Neural progenitor cell (in vitro differentiated cells): ENCODE data around the gene HDAC4. TPM values are rescaled to one million over a fixed set of nuclear protein-coding genes. Genes with fewer than 3 reads are reported as not detected.

ENCODE experiments used
- DNase-seq: peaks from one replicate; pipeline ENCODE4 v3.0.0-alpha.2; 2016; ENCODE audit warnings: low spot score
- H2AFZ ChIP-seq: fragments of 200-600 bp; sonication (generic); replicated peaks from 2 replicates; pipeline ENCODE4 v1.6.1; 2016; ENCODE audit warnings: antibody characterized with exemption
- H3F3A ChIP-seq: fragments of 200-600 bp; sonication (generic); 2 replicates; pipeline ENCODE4 v1.6.1; 2016; ENCODE audit warnings: antibody characterized with exemption, low read depth
- H3K27ac ChIP-seq: fragments of 200-600 bp; sonication (generic); 2 replicates; pipeline ENCODE4 v1.5.1; 2016; ENCODE audit warnings: mild to moderate bottlenecking
- H3K27me3 ChIP-seq: fragments of 200-600 bp; sonication (generic); 2 replicates; pipeline ENCODE4 v1.6.1; 2016; ENCODE audit warnings: mild to moderate bottlenecking, moderate library complexity
- H3K36me3 ChIP-seq: fragments of 200-600 bp; sonication (generic); 2 replicates; pipeline ENCODE4 v1.5.1; 2016
- H3K4me1 ChIP-seq: fragments of 200-600 bp; sonication (generic); 2 replicates; pipeline ENCODE4 v1.6.1; 2016; ENCODE audit warnings: mixed run types
- H3K4me2 ChIP-seq: fragments of 200-600 bp; sonication (generic); 2 replicates; pipeline ENCODE4 v1.6.1; 2016
- H3K4me3 ChIP-seq: fragments of 200-600 bp; sonication (generic); 2 replicates; pipeline ENCODE4 v1.5.1; 2016
- H3K79me2 ChIP-seq: fragments of 200-600 bp; sonication (generic); 2 replicates; pipeline ENCODE4 v1.6.1; 2016; ENCODE audit warnings: low read depth
- H3K9ac ChIP-seq: fragments of 200-600 bp; sonication (generic); 2 replicates; pipeline ENCODE4 v1.6.1; 2016
- H3K9me3 ChIP-seq: fragments of 200-600 bp; sonication (generic); 2 replicates; pipeline ENCODE4 v1.5.1; 2016; ENCODE audit warnings: low read depth
- H4K20me1 ChIP-seq: fragments of 200-600 bp; sonication (generic); 2 replicates; pipeline ENCODE4 v1.6.1; 2016; ENCODE audit warnings: low read depth
- H3K27ac Mint-ChIP-seq: 3 replicates; pipeline ENCODE4 v1.8.0; 2021; ENCODE audit warnings: mixed read lengths
- H3K27me3 Mint-ChIP-seq: 2 replicates; pipeline ENCODE4 v1.8.0; 2022; ENCODE audit warnings: low read depth, mild to moderate bottlenecking, inconsistent platforms, moderate library complexity, mixed read lengths; ENCODE audit not compliant: insufficient read depth
- H3K36me3 Mint-ChIP-seq: 3 replicates; pipeline ENCODE4 v1.8.0; 2021; ENCODE audit warnings: mixed read lengths
- H3K4me1 Mint-ChIP-seq: 3 replicates; pipeline ENCODE4 v1.8.0; 2021; ENCODE audit warnings: mixed read lengths
- H3K4me3 Mint-ChIP-seq: 3 replicates; pipeline ENCODE4 v1.8.0; 2021; ENCODE audit warnings: mild to moderate bottlenecking, moderate library complexity, mixed read lengths
- H3K9me3 Mint-ChIP-seq: 3 replicates; pipeline ENCODE4 v1.8.0; 2020; ENCODE audit warnings: mixed read lengths
- EZH2 ChIP-seq: fragments of 200-600 bp; sonication (generic); IDR thresholded peaks from 2 replicates; pipeline ENCODE4 v1.6.1; 2017; ENCODE audit warnings: antibody characterized with exemption, mild to moderate bottlenecking, moderate library complexity
- EZH2phosphoT487 ChIP-seq: fragments of 200-600 bp; sonication (generic); IDR thresholded peaks from 2 replicates; pipeline ENCODE4 v1.6.1; 2017; ENCODE audit warnings: antibody characterized with exemption
- total RNA-seq: library from RNA; depleted of rRNA; stranded (reverse); fragments of >200 nt; gene quantifications from 2 replicates; pipeline ENCODE4 v1.2.3, GENCODE V29; 2015; ENCODE audit warnings: low replicate concordance
- TF ChIP-seq, protein P1 (sequence below): fragments of 200-600 bp; sonication (generic); IDR thresholded peaks from 2 replicates; pipeline ENCODE4 v1.5.1; 2017; ENCODE audit warnings: antibody characterized with exemption, mild to moderate bottlenecking

HDAC4 gene
- total RNA-seq, 1 donor from 2014 or later: 36.0 TPM

DNA sequence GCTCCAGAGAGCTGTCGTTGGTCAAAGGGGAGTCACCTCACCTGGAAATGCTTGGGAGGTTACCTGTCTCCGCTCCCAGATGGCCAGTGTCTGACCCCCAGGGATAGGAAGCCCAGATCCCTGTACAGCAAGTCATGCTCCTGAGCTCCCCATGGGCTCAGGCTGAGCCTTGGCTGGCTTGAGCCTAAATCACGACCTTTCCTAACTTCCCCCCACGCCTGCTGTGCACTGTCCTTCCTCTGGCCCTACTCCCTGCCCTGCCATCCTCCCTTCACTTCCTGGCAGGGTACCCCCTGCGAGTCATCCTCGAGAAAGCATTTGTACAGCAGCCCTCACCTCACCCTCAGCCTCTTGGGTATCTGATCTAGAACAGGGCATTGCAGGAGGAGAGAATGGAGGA, 9.2 kb upstream of the HDAC4 start:
- no peaks in the 10 kb centered on the region for H3K27me3 ChIP-seq
- H3K27ac Mint-ChIP-seq: no peak overlapping the region
- H3K36me3 Mint-ChIP-seq: no peaks in the 10 kb centered on the region
- no peaks in the 10 kb centered on the region for H3K4me1 ChIP-seq
- H3K79me2 ChIP-seq: no peaks in the 10 kb centered on the region
- H3K27me3 Mint-ChIP-seq: peaks cover 13% of the 10 kb centered on the region
- H3K4me2 ChIP-seq: no peak overlapping the region
- no peak for TF ChIP-seq EZH2phosphoT487
- TF ChIP-seq, protein P1, sequence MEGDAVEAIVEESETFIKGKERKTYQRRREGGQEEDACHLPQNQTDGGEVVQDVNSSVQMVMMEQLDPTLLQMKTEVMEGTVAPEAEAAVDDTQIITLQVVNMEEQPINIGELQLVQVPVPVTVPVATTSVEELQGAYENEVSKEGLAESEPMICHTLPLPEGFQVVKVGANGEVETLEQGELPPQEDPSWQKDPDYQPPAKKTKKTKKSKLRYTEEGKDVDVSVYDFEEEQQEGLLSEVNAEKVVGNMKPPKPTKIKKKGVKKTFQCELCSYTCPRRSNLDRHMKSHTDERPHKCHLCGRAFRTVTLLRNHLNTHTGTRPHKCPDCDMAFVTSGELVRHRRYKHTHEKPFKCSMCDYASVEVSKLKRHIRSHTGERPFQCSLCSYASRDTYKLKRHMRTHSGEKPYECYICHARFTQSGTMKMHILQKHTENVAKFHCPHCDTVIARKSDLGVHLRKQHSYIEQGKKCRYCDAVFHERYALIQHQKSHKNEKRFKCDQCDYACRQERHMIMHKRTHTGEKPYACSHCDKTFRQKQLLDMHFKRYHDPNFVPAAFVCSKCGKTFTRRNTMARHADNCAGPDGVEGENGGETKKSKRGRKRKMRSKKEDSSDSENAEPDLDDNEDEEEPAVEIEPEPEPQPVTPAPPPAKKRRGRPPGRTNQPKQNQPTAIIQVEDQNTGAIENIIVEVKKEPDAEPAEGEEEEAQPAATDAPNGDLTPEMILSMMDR: no peak
- no peak for TF ChIP-seq EZH2
- no peaks in the 10 kb centered on the region for H4K20me1 ChIP-seq
- no peak overlapping the region for H3K4me3 ChIP-seq
- H3K9me3 ChIP-seq: no peaks in the 10 kb centered on the region
- no peak for DNase-seq
- no peak overlapping the region for H3K27ac ChIP-seq
- no peak overlapping the region for H3K4me3 Mint-ChIP-seq
- no peak overlapping the region for H3K9ac ChIP-seq
- no peaks in the 10 kb centered on the region for H3F3A ChIP-seq
- no peaks in the 10 kb centered on the region for H3K36me3 ChIP-seq
- no peak overlapping the region for H2AFZ ChIP-seq
- peaks cover 27% of the 10 kb centered on the region for H3K9me3 Mint-ChIP-seq
- H3K4me1 Mint-ChIP-seq: peaks cover 3% of the 10 kb centered on the region

DNA sequence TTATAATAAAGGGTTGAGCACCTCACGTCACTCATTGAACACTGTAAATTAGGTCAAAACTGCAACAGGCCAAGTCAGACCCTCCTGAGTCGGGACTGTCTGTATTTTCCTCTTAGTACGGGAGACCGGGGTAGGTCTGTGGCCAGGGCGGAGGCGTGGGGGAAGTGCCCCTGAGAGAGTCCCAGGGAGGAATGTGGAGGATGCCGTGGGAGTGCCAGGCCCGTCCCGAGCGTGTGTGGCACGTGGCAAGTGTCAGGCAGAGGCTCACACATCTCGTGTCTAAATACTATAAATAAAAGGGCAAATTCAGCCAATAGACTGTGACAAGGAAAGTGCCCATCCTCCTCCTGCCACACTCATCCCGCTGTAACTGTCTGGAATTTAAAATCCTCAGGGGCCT, 6.3 kb upstream of the HDAC4 start:
- Histone ChIP-seq H3K27ac (no peak overlapping the region), H3K9me3 (no peaks in the 10 kb centered on the region), H3F3A (no peaks in the 10 kb centered on the region), H2AFZ (no peak overlapping the region), H3K79me2 (no peaks in the 10 kb centered on the region), H3K4me3 (no peak overlapping the region), H3K36me3 (no peaks in the 10 kb centered on the region), H4K20me1 (no peaks in the 10 kb centered on the region), H3K4me2 (no peak overlapping the region), H3K9ac (no peak overlapping the region), H3K27me3 (no peaks in the 10 kb centered on the region), H3K4me1 (peaks cover 6% of the 10 kb centered on the region)
- TF ChIP-seq EZH2phosphoT487 (no peak), EZH2 (no peak)
- TF ChIP-seq, protein P1: no peak
- H3K27me3 Mint-ChIP-seq: peaks cover 16% of the 10 kb centered on the region
- peaks cover 24% of the 10 kb centered on the region for H3K9me3 Mint-ChIP-seq
- peaks cover 10% of the 10 kb centered on the region for H3K4me1 Mint-ChIP-seq
- DNase-seq: no peak
- no peaks in the 10 kb centered on the region for H3K36me3 Mint-ChIP-seq
- peak overlapping the region; percentile 33 for H3K4me3 Mint-ChIP-seq
- H3K27ac Mint-ChIP-seq: no peak overlapping the region

DNA sequence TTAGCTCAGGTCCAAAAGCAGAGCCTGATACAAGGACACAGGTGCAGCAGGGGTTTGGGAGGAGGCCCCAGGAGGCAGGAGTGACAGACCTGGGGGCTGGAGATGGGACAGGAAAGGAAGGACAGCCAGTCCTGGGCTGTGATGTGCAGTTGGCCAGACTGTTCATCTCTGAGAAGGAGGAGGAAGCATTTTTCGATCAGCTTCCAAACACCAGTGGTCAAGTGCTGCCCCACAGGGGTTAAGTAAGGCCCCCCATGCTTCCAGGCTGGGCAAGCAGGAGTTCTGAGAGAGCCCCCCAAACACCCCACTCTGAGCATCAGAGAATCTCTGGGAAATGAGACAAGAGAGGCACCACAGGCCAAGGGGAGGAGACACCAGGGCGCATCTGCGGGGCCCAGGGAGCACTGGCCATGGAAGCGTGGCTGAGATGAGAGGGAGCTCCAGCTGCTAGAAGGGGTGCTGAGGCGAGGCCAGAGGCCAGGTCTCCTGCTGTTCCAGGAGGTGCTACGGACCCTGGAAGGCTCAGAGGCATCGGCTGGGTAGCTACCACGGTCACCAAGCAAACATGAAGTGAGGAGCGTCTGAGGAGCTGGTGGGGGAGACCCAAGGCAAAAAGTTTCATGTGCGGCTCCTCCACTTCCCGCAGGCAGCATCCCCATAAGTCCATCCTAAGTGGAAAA, 5.6 kb upstream of the HDAC4 start:
- H3K27ac ChIP-seq: no peak overlapping the region
- Mint-ChIP-seq H3K36me3 (no peaks in the 10 kb centered on the region), H3K9me3 (peaks cover 23% of the 10 kb centered on the region), H3K27ac (no peak overlapping the region), H3K27me3 (peaks cover 16% of the 10 kb centered on the region), H3K4me1 (peaks cover 13% of the 10 kb centered on the region), H3K4me3 (no peak overlapping the region)
- no peak overlapping the region for H3K9ac ChIP-seq
- no peaks in the 10 kb centered on the region for H3K36me3 ChIP-seq
- H4K20me1 ChIP-seq: no peaks in the 10 kb centered on the region
- H3K4me1 ChIP-seq: peaks cover 6% of the 10 kb centered on the region
- no peaks in the 10 kb centered on the region for H3K27me3 ChIP-seq
- H3K4me2 ChIP-seq: no peak overlapping the region
- no peak overlapping the region for H2AFZ ChIP-seq
- TF ChIP-seq EZH2 (no peak), EZH2phosphoT487 (no peak)
- TF ChIP-seq, protein P1: no peak
- H3K4me3 ChIP-seq: no peak overlapping the region
- H3K79me2 ChIP-seq: no peaks in the 10 kb centered on the region
- no peaks in the 10 kb centered on the region for H3K9me3 ChIP-seq
- H3F3A ChIP-seq: no peaks in the 10 kb centered on the region
- DNase-seq: no peak
